Neuronal stem cell (in vitro differentiated cells): ENCODE data around the gene BTRC.

ENCODE experiments used
- DNase-seq: peaks from one replicate; pipeline ENCODE4 v3.0.0-alpha.2; 2013; ENCODE audit warnings: low spot score
- H2AFZ ChIP-seq: one replicate; pipeline ENCODE4 v1.6.1; 2013; ENCODE audit warnings: mild to moderate bottlenecking, low read length, inconsistent platforms
- H2AK5ac ChIP-seq: 2 replicates; pipeline ENCODE4 v1.6.1; 2013; ENCODE audit warnings: low read depth, mild to moderate bottlenecking, inconsistent platforms, low read length, moderate library complexity, mixed read lengths
- H2BK120ac ChIP-seq: 2 replicates; pipeline ENCODE4 v1.6.1; 2013; ENCODE audit warnings: low read depth, mild to moderate bottlenecking, inconsistent platforms, low read length, moderate library complexity, mixed read lengths
- H2BK12ac ChIP-seq: one replicate; pipeline ENCODE4 v1.6.1; 2013; ENCODE audit warnings: low read length, inconsistent platforms
- H2BK15ac ChIP-seq: 2 replicates; pipeline ENCODE4 v1.6.1; 2013; ENCODE audit warnings: mild to moderate bottlenecking, low read length, inconsistent platforms, mixed read lengths
- H2BK5ac ChIP-seq: one replicate; pipeline ENCODE4 v1.6.1; 2013; ENCODE audit warnings: inconsistent platforms, mild to moderate bottlenecking, low read length, moderate library complexity
- H3K14ac ChIP-seq: one replicate; pipeline ENCODE4 v1.6.1; 2013; ENCODE audit warnings: low read length, inconsistent platforms
- H3K18ac ChIP-seq: 2 replicates; pipeline ENCODE4 v1.6.1; 2013; ENCODE audit warnings: low read length, inconsistent platforms
- H3K23ac ChIP-seq: 2 replicates; pipeline ENCODE4 v1.6.1; 2013; ENCODE audit warnings: low read depth, mild to moderate bottlenecking, mixed read lengths, low read length, inconsistent platforms; ENCODE audit not compliant: poor library complexity
- H3K27ac ChIP-seq: replicated peaks from 3 replicates; pipeline ENCODE4 v1.5.1; 2013; ENCODE audit warnings: low read length, inconsistent platforms
- H3K27me3 ChIP-seq, 3 experiments: 2 replicates each; pipeline ENCODE4 v1.6.1; 2013; ENCODE audit warnings: low read length in 3 of 3, mild to moderate bottlenecking in 2 of 3, inconsistent platforms in 1 of 3, low read depth in 1 of 3, mixed read lengths in 1 of 3, moderate library complexity in 1 of 3; ENCODE audit not compliant: control insufficient read depth in 3 of 3, insufficient read depth in 3 of 3
- H3K36me3 ChIP-seq, 2 donors: replicated peaks in 1 of 2; 2 replicates each; pipeline ENCODE4 v1.6.1; 2013; ENCODE audit warnings: low read length in 2 of 2; ENCODE audit not compliant: control insufficient read depth in 2 of 2, insufficient read depth in 2 of 2
- H3K4ac ChIP-seq: 2 replicates; pipeline ENCODE4 v1.6.1; 2013; ENCODE audit warnings: inconsistent platforms, mild to moderate bottlenecking, low read length, moderate library complexity
- H3K4me1 ChIP-seq, 2 donors: 1 replicate in 1 of 2; 2 replicates in 1 of 2; pipeline ENCODE4 v1.6.1; 2013; ENCODE audit warnings: low read length in 2 of 2, low read depth in 1 of 2; ENCODE audit not compliant: control insufficient read depth in 2 of 2, insufficient read depth in 1 of 2
- H3K4me2 ChIP-seq: one replicate; pipeline ENCODE4 v1.6.1; 2013; ENCODE audit warnings: mild to moderate bottlenecking, low read length, inconsistent platforms; ENCODE audit not compliant: insufficient read depth, poor library complexity, severe bottlenecking
- H3K4me3 ChIP-seq, 2 donors: 2 replicates each; pipeline ENCODE4 v1.5.1; 2013; ENCODE audit warnings: low read length in 2 of 2, mild to moderate bottlenecking in 2 of 2, inconsistent platforms in 1 of 2, moderate library complexity in 1 of 2
- H3K79me1 ChIP-seq: one replicate; pipeline ENCODE4 v1.6.1; 2013; ENCODE audit warnings: low read depth, mild to moderate bottlenecking, inconsistent platforms, low read length, moderate library complexity
- H3K9ac ChIP-seq: one replicate; pipeline ENCODE4 v1.6.1; 2013; ENCODE audit warnings: mild to moderate bottlenecking, low read depth, low read length, inconsistent platforms; ENCODE audit not compliant: poor library complexity
- H3K9me3 ChIP-seq, 2 donors: replicated peaks in 1 of 2; 2 replicates each; pipeline versions ENCODE3 to v1.6.1; 2013; ENCODE audit warnings: low read length in 2 of 2, mild to moderate bottlenecking in 2 of 2, inconsistent platforms in 1 of 2, low read depth in 1 of 2, mixed read lengths in 1 of 2, moderate library complexity in 1 of 2; ENCODE audit not compliant: control insufficient read depth in 2 of 2, insufficient read depth in 1 of 2
- H4K8ac ChIP-seq: one replicate; pipeline ENCODE4 v1.6.1; 2013; ENCODE audit warnings: low read depth, mild to moderate bottlenecking, inconsistent platforms, low read length, moderate library complexity
- H4K91ac ChIP-seq: one replicate; pipeline ENCODE4 v1.6.1; 2013; ENCODE audit warnings: low read length, low read depth, mild to moderate bottlenecking, inconsistent platforms; ENCODE audit not compliant: poor library complexity
- WGBS, 2 donors: extraction: QIAGEN DNeasy Blood & Tissue Kit; methylation state at CpG; one replicate each; pipeline ENCODE4 v1.1.7; 2013; ENCODE audit warnings: missing lambda C conversion rate in 2 of 2, mixed read lengths in 1 of 2; ENCODE audit not compliant: insufficient read length in 2 of 2, insufficient replicate concordance in 1 of 2; ENCODE audit errors: extremely low coverage in 2 of 2; 5-methylcytosine and 5-hydroxymethylcytosine counted together

The BTRC gene

DNA sequence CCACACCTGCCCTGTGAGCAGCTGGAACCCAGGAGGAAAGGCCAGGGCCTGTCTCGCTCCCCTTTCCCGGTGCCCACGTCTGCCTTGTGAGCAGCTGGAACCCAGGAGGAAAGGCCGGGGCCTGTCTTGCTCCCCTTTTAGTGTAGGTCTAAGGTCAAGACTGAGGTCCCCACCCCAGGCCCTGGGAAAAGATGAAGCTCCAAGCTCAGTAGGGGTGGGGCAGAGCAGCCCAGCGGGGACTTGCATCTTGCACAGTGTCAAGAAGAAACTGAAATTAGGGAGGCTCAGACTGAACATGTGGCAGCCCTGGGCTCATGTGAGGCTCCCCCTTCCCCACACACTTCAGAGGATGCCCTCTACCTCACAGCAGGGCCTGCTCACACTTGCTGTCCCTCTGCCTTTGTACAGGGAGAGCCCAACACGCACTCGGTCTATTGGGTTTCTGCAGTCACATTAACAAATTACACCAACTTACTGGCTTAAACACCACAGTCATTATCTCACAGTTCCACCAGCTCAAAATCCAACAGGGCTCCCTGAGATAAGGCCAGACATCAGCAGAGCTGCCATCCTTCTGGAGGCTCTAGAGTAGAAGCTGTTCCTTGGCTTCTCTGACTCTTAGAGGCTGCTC is 221.7 kb downstream of the BTRC start:
- no CpG with 5 or more reads among the region's 7 CpGs for WGBS, 2 donors
- Histone ChIP-seq H2AFZ (no peak overlapping the region), H2BK15ac (no peak overlapping the region), H4K8ac (no peak overlapping the region), H2BK5ac (no peak overlapping the region), H3K4me3 (no peak overlapping the region), H3K4ac (no peak overlapping the region), H2AK5ac (peak overlapping the region; percentile 20), H3K23ac (no peak overlapping the region), H3K18ac (peak overlapping the region; percentile 13), H3K14ac (no peak overlapping the region), H3K27me3 (peaks cover 0 to 19% (median 10%) of the 10 kb centered on the region in 3 experiments), H3K4me2 (no peak overlapping the region), H4K91ac (no peak overlapping the region), H3K36me3 (peaks cover 17 to 30% of the 10 kb centered on the region in 2 donors), H3K4me1 (peaks cover 4 to 6% of the 10 kb centered on the region in 2 donors), H3K79me1 (no peaks in the 10 kb centered on the region), H2BK120ac (no peak overlapping the region), H3K9me3 (peaks cover 3 to 7% of the 10 kb centered on the region in 2 donors), H3K9ac (peak overlapping the region; percentile 32), H2BK12ac (no peak overlapping the region), H3K27ac (no peak overlapping the region)
- DNase-seq: no peak

DNA sequence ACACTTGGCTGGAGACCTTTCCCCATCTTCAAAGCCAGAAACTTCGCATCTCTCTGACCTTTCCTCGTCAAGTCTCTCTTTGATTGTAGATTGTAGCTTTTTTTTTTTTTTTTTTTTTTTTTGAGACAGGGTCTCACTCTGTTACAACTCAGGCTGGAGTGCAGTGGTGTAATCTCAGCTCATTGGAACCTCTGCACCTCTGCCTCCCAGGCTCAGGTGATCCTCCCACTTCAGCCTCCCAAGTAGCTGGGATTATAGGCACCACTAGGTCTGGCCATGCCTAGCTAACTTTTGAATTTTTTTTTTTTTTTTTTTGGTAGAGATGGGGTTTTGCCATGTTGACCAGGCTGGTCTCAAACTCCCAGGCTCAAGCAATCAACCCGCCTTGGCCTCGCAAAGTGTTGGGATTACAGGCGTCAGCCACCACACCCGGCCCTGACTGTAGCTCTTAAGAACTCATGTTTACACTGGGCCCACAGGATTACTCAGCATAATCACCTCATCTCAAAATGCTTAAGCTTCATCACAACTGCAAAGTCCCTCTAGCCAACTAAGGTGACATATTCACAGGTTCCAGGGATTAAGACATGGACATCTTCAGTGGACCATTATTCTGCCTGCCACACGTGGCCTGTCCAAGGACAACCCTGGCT is 222.4 kb downstream of the BTRC start:
- no peak overlapping the region for H3K18ac ChIP-seq
- no peak overlapping the region for H3K4ac ChIP-seq
- peaks cover 17 to 30% of the 10 kb centered on the region in 2 donors for H3K36me3 ChIP-seq
- no peak overlapping the region for H2BK5ac ChIP-seq
- H3K79me1 ChIP-seq: no peaks in the 10 kb centered on the region
- H3K4me2 ChIP-seq: no peak overlapping the region
- peaks cover 3 to 7% of the 10 kb centered on the region in 2 donors for H3K9me3 ChIP-seq
- peaks cover 0 to 12% of the 10 kb centered on the region in 2 donors for H3K4me1 ChIP-seq
- DNase-seq: no peak
- no peak overlapping the region for H2AK5ac ChIP-seq
- no peak overlapping the region for H3K27ac ChIP-seq
- H3K23ac ChIP-seq: no peak overlapping the region
- no peak overlapping the region for H4K91ac ChIP-seq
- no peak overlapping the region for H3K9ac ChIP-seq
- WGBS, 2 donors: no CpG with 5 or more reads among the region's 7 CpGs
- no peak overlapping the region for H2BK15ac ChIP-seq
- no peak overlapping the region for H3K4me3 ChIP-seq
- peaks cover 0 to 13% (median 4%) of the 10 kb centered on the region in 3 experiments for H3K27me3 ChIP-seq
- no peak overlapping the region for H4K8ac ChIP-seq
- H3K14ac ChIP-seq: no peak overlapping the region
- H2BK120ac ChIP-seq: no peak overlapping the region
- H2AFZ ChIP-seq: no peak overlapping the region
- no peak overlapping the region for H2BK12ac ChIP-seq

DNA sequence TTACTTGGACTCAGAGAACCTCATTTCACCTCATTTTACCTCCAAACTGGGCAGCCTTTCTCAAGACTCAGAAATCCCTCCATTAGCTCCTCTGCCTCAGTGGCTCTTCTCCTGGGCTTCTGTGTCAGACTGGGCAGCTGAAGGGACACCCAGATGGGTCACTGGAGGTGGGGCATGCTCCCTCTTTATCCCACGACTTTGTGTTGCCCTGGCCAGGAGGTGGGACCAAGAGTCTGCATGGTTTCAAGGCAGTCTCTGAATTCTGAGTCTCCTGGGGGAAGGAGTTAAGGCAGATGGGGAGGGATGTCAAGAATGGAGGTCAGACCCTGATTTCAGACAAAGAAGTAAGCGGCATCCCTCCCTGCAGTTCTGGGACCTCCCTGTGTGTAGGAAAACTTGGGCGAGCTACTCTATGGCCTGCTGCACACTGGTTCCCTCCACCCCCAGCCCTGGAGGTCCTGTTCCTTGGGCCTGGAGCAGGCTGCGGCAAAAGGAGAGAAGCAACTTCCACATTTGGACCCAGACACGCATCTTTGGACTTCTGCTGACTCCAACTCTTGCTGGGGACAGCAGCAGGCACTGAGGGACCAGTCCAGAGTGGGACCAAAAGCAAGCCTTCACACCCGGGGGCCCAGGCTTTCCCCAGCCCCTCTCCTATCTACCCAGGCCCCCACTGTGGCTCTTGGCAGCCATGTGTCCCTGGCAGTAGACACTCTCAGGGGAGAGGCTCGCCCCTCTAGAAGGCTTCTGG is 223.3 kb downstream of the BTRC start:
- Histone ChIP-seq H3K4me2 (no peak overlapping the region), H3K14ac (no peak overlapping the region), H3K23ac (no peak overlapping the region), H3K9ac (no peak overlapping the region), H2BK5ac (no peak overlapping the region), H2BK120ac (no peak overlapping the region), H3K4me3 (no peak overlapping the region), H2AK5ac (no peak overlapping the region), H2BK15ac (no peak overlapping the region), H2BK12ac (no peak overlapping the region), H2AFZ (no peak overlapping the region), H3K4ac (no peak overlapping the region), H3K9me3 (peaks cover 3 to 7% of the 10 kb centered on the region in 2 donors), H3K36me3 (peaks cover 17 to 30% of the 10 kb centered on the region in 2 donors), H3K27ac (no peak overlapping the region), H3K18ac (no peak overlapping the region), H3K4me1 (peaks cover 0 to 13% of the 10 kb centered on the region in 2 donors), H3K79me1 (no peaks in the 10 kb centered on the region), H4K8ac (no peak overlapping the region), H4K91ac (no peak overlapping the region), H3K27me3 (peaks cover 0 to 7% (median 0%) of the 10 kb centered on the region in 3 experiments)
- no CpG with 5 or more reads among the region's 7 CpGs for WGBS, 2 donors
- DNase-seq: no peak

DNA sequence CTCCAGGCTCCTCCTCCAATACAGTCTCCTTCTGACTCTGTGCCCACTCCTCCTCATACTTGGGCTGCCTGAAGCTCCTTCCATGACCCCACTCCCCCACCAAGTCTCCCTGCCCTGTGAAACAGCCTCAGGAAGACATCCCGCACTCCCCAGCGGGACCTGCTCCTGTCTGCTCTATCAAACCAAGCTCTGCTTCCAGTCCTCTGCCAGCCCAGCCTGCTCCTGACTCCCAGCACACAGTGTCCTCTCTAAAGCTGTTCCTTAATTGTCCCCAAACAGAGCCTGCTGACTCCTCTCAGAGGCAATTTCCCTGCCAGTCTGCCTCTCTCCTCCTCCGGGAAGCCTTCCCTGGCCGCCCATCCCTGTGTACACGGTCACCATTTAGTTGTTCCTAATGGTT is 224.2 kb downstream of the BTRC start:
- Histone ChIP-seq H3K4ac (no peak overlapping the region), H2BK15ac (no peak overlapping the region), H3K4me2 (no peak overlapping the region), H2AFZ (no peak overlapping the region), H3K9ac (peak overlapping the region; percentile 30), H3K79me1 (no peaks in the 10 kb centered on the region), H3K9me3 (peaks cover 0 to 2% of the 10 kb centered on the region in 2 donors), H3K27ac (no peak overlapping the region), H3K18ac (no peak overlapping the region), H3K27me3 (no peaks in the 10 kb centered on the region), H2BK5ac (no peak overlapping the region), H3K4me3 (no peak overlapping the region), H2BK120ac (no peak overlapping the region), H3K23ac (no peak overlapping the region), H2AK5ac (no peak overlapping the region), H3K4me1 (peaks cover 0 to 13% of the 10 kb centered on the region in 2 donors), H2BK12ac (no peak overlapping the region), H4K8ac (no peak overlapping the region), H3K36me3 (peaks cover 24 to 39% of the 10 kb centered on the region in 2 donors), H3K14ac (no peak overlapping the region), H4K91ac (no peak overlapping the region)
- DNase-seq: no peak
- no CpG with 5 or more reads among the region's 5 CpGs for WGBS, 2 donors
